Activated T-cell treated with anti-CD3 and anti-CD28 coated beads, Interleukin-2, amount 50 U/mL, for 72 hours (primary cell): ENCODE measurements around the gene ADGRB2. TPM values are rescaled to one million over a fixed set of nuclear protein-coding genes. Genes with fewer than 3 reads are reported as not detected.

Source experiments
- ATAC-seq, 2 donors: fragments of 150-1000 bp; cut with Tn5 transposase; replicated peaks in 1 of 2; 2 replicates each; pipeline ENCODE4 v1.10.0; 2021; ENCODE audit warnings: moderate library complexity in 2 of 2, mild to moderate bottlenecking in 1 of 2
- DNase-seq, 2 donors: peaks; one replicate each; pipeline ENCODE4 v3.0.0; 2021 to 2022; ENCODE audit warnings: mixed read lengths in 1 of 2
- H3K27ac Mint-ChIP-seq: one replicate; pipeline ENCODE4 v1.8.0; 2022; ENCODE audit warnings: mild to moderate bottlenecking, moderate library complexity, mixed read lengths
- H3K27me3 Mint-ChIP-seq: one replicate; pipeline ENCODE4 v1.8.0; 2022; ENCODE audit warnings: low read depth, mixed read lengths
- H3K36me3 Mint-ChIP-seq, 2 donors: one replicate each; pipeline ENCODE4 v1.8.0; 2022; ENCODE audit warnings: mixed read lengths in 2 of 2, mild to moderate bottlenecking in 1 of 2; ENCODE audit not compliant: insufficient read depth in 2 of 2
- H3K4me1 Mint-ChIP-seq: one replicate; pipeline ENCODE4 v1.8.0; 2022; ENCODE audit warnings: low read depth, mixed read lengths
- H3K4me3 Mint-ChIP-seq, 2 donors: one replicate each; pipeline ENCODE4 v1.8.0; 2022; ENCODE audit warnings: mild to moderate bottlenecking in 2 of 2, mixed read lengths in 2 of 2, moderate library complexity in 2 of 2
- H3K9me3 Mint-ChIP-seq, 2 donors: one replicate each; pipeline ENCODE4 v1.8.0; 2022; ENCODE audit warnings: mixed read lengths in 2 of 2
- total RNA-seq, 2 donors: library from RNA; stranded (reverse); gene quantifications; one replicate each; pipeline ENCODE4 v1.2.3, GENCODE V29; 2022

The ADGRB2 gene
- total RNA-seq, 2 donors from 2014 or later = 1.0 to 2.3 TPM

DNA sequence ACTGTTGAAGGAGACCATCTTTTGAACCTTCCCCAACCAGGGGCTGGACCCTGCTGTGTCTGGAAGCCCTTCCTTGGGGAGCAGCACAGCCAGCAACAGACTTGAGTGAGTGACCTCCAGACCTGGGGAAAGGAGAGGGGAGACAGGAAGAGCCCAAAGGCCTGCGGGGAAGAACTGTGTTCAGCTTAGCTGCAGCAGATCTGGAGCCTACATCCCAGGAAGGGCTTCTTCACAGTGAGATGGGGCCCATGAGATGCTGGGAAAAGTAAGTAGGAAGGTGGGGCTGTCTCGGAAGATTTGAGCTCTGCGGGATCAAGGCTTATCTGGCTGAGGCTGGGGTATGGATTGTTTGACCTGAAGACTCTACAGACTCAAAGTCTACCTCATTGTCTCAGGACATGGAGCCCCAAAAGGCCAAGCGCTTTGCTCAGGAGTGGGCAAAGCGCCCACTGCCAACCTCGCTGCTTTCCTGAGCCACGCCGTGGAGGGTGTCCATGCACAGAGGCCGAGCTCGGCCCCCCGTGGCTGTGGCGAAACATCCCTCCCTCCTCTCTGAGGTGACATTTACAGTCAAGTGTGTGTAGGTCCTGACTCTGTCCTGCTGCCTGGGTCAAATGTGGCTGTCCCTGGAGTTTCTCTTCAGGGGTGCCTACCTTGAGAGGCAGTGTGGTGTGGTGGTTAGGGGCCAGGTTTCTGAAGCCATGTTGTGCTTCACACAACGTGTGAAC, 27.2 kb upstream of the ADGRB2 start:
- Mint-ChIP-seq H3K9me3 (no peaks in the 10 kb centered on the region), H3K4me1 (peaks cover 9% of the 10 kb centered on the region), H3K4me3 (no peak overlapping the region), H3K27ac (no peak overlapping the region), H3K27me3 (no peaks in the 10 kb centered on the region), H3K36me3 (no peaks in the 10 kb centered on the region)
- ATAC-seq = no peak
- DNase-seq = no peak

- no peaks in the 10 kb centered on the region for H3K36me3 Mint-ChIP-seq
- no peaks in the 10 kb centered on the region for H3K9me3 Mint-ChIP-seq
- DNase-seq (no peak), ATAC-seq (no peak)
- no peak overlapping the region for H3K27ac Mint-ChIP-seq
- H3K4me3 Mint-ChIP-seq = no peak overlapping the region
- H3K27me3 Mint-ChIP-seq = no peaks in the 10 kb centered on the region
- peaks cover 9% of the 10 kb centered on the region for H3K4me1 Mint-ChIP-seq
Observed at GRCh38 chr1:31790641-31791091, 26.5 kb upstream of the ADGRB2 start.

DNA sequence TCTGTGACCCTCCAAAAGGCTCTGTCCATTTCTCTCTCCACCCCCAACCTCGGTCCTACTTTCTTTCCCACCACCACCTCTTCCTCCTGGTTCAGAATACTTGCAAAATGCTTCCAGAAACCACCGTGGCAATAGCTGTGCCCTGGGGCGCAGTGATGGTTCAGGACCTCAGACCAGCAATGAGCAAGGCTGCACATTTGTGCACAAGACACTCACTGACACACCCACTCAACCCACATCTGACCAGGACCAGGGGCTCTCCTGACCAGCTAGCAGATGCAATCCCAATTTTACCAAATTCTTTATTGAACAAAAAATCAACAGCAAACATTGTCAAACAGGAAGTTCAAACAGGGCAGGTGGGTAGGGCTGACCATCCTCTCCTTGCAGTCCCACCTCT, 26.0 kb upstream of the ADGRB2 start:
- H3K36me3 Mint-ChIP-seq = no peaks in the 10 kb centered on the region
- peaks cover 9% of the 10 kb centered on the region for H3K4me1 Mint-ChIP-seq
- no peaks in the 10 kb centered on the region for H3K9me3 Mint-ChIP-seq
- H3K27ac Mint-ChIP-seq = no peak overlapping the region
- peak overlapping the region; percentile 14 to 28 for H3K4me3 Mint-ChIP-seq
- ATAC-seq (no peak), DNase-seq (no peak)
- H3K27me3 Mint-ChIP-seq = no peaks in the 10 kb centered on the region

DNA sequence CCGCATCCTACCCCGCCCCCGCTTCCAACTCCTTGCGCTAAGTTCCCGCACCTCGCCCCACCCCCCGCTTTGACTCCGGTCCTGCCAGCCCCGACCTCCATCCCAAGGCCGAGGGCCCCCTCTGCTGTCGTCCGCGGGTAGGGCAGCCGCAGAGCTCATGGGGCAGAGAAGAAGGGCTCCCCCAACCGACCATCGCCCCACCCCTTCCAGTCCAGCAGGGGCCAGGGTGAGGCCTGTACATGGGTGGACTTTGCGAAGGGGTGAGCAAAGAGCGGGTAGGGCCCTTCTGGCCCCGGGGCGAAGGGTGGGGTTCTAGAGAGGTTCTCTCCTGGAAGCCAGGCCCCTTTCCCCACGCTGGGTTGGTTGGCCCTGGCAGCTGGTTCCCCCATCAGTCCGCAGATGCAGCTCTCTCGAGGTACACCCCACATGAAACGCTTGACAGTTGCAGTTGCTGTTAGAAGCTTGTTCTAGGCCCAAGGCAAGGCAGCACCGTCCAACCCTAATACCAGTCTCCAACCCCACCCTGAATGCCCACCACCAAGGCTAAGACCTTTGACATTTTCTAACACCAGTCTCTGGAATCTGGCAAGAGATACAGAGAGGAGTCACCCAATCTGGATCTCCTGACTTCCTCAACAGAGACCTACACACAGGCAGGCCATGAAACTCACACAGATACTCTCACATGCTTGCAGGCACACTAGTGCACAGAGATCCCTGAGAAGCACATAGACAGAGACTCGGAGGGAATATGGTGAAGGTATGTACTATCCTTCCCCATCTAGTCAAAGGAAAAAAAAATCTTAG, 25.3 kb upstream of the ADGRB2 start:
- Mint-ChIP-seq H3K4me3 (peak overlapping the region; percentile 89 to 92), H3K36me3 (no peaks in the 10 kb centered on the region), H3K9me3 (no peaks in the 10 kb centered on the region), H3K27ac (no peak overlapping the region), H3K27me3 (no peaks in the 10 kb centered on the region), H3K4me1 (peaks cover 9% of the 10 kb centered on the region)
- peak; percentile 82 to 86 for ATAC-seq
- peak; percentile 98 to 99 for DNase-seq

GRCh38 chr1:31788825-31789256, 24.7 kb upstream of the ADGRB2 start:
- no peak overlapping the region for H3K27ac Mint-ChIP-seq
- peaks cover 9% of the 10 kb centered on the region for H3K4me1 Mint-ChIP-seq

GRCh38 chr1:31788138-31788824, 24.1 kb upstream of the ADGRB2 start:
- H3K27me3 Mint-ChIP-seq = no peaks in the 10 kb centered on the region
- H3K4me3 Mint-ChIP-seq = peak overlapping the region; percentile 89 to 92
- no peaks in the 10 kb centered on the region for H3K9me3 Mint-ChIP-seq
- no peaks in the 10 kb centered on the region for H3K36me3 Mint-ChIP-seq
- peak overlapping the region; percentile 77 for H3K27ac Mint-ChIP-seq
- DNase-seq = peak; percentile 93 to 95
- peak; percentile 84 to 85 for ATAC-seq
- H3K4me1 Mint-ChIP-seq = peaks cover 9% of the 10 kb centered on the region

More at GRCh38 chr1:31788825-31789256, 24.7 kb upstream of the ADGRB2 start:
- peak; percentile 52 to 58 for ATAC-seq
- H3K27me3 Mint-ChIP-seq = no peaks in the 10 kb centered on the region
- H3K36me3 Mint-ChIP-seq = no peaks in the 10 kb centered on the region
- no peak for DNase-seq
- no peaks in the 10 kb centered on the region for H3K9me3 Mint-ChIP-seq
- peak overlapping the region; percentile 89 to 92 for H3K4me3 Mint-ChIP-seq

- ATAC-seq (no peak), DNase-seq (no peak)
- Mint-ChIP-seq H3K27ac (peak overlapping the region; percentile 77), H3K9me3 (no peaks in the 10 kb centered on the region), H3K4me3 (peak overlapping the region; percentile 89 to 92), H3K27me3 (no peaks in the 10 kb centered on the region), H3K4me1 (peaks cover 9% of the 10 kb centered on the region), H3K36me3 (no peaks in the 10 kb centered on the region)
Observed at GRCh38 chr1:31787786-31788137, 23.6 kb upstream of the ADGRB2 start.

DNA sequence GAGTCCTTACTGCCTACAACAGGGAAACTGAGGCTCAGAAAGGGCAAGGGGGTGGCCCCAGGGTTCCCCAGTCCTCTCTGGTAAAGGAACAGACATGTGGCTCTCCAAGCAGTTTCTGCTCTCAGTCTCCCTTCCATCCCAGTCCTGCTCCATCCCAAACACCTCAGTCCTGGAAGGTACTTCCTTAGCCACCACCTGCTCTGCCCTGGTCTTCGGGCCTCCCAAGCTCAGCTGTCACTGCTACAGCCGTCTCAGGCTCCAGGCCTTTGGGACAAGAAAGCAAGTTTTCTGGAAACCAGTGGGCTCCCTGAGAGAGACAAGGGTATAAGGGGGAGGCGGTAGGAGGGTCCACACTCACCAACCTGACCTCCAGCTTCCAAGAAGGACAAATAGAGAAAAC, 23.1 kb upstream of the ADGRB2 start:
- Mint-ChIP-seq H3K27me3 (no peaks in the 10 kb centered on the region), H3K27ac (no peak overlapping the region), H3K4me1 (peaks cover 9% of the 10 kb centered on the region), H3K36me3 (no peaks in the 10 kb centered on the region), H3K9me3 (no peaks in the 10 kb centered on the region), H3K4me3 (peak overlapping the region; percentile 89 to 92)
- DNase-seq (no peak), ATAC-seq (no peak)

DNA sequence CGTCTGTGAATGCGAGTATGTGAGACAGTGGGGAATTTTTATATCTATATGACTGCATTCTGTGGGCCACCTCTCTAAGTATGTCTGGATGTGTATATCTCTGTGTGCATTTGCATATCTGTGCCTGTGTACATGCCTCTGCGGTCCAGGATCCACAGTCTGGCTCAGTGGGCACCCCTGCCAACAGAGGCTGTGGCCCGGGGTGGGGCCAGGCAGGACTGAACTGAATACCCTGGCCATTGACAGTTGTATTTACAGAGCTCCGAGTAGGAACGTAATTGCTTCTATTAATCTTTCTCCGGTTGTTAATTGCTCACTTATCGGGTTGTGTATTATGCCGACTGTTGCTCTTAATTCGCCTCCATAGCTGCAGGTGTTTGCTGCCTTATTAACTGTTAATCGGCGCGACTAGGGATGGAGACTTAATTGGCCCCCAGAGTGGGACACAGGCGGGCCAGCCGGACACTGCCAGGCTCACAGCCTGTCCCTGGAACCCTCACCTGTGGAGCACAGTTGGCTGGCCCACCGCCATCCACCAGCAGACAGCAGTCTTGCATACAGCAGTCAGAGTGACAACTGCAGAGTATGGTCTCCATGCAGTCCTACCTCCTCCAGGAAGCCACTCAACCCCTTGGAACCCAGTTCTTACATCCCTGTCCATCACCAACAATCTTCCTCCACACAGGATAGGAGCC, 22.4 kb upstream of the ADGRB2 start:
- H3K27ac Mint-ChIP-seq = no peak overlapping the region
- H3K36me3 Mint-ChIP-seq = no peaks in the 10 kb centered on the region
- DNase-seq = no peak

GRCh38 chr1:31785947-31786290, 21.8 kb upstream of the ADGRB2 start:
- Mint-ChIP-seq H3K36me3 (no peaks in the 10 kb centered on the region), H3K4me1 (peaks cover 9% of the 10 kb centered on the region), H3K9me3 (no peaks in the 10 kb centered on the region), H3K27ac (no peak overlapping the region), H3K27me3 (no peaks in the 10 kb centered on the region), H3K4me3 (no peak overlapping the region)
- DNase-seq = no peak
- ATAC-seq = no peak

More for the DNA sequence above, 22.4 kb upstream of the ADGRB2 start:
- Mint-ChIP-seq H3K27me3 (no peaks in the 10 kb centered on the region), H3K9me3 (no peaks in the 10 kb centered on the region), H3K4me3 (no peak overlapping the region), H3K4me1 (peaks cover 9% of the 10 kb centered on the region)
- ATAC-seq = no peak

DNA sequence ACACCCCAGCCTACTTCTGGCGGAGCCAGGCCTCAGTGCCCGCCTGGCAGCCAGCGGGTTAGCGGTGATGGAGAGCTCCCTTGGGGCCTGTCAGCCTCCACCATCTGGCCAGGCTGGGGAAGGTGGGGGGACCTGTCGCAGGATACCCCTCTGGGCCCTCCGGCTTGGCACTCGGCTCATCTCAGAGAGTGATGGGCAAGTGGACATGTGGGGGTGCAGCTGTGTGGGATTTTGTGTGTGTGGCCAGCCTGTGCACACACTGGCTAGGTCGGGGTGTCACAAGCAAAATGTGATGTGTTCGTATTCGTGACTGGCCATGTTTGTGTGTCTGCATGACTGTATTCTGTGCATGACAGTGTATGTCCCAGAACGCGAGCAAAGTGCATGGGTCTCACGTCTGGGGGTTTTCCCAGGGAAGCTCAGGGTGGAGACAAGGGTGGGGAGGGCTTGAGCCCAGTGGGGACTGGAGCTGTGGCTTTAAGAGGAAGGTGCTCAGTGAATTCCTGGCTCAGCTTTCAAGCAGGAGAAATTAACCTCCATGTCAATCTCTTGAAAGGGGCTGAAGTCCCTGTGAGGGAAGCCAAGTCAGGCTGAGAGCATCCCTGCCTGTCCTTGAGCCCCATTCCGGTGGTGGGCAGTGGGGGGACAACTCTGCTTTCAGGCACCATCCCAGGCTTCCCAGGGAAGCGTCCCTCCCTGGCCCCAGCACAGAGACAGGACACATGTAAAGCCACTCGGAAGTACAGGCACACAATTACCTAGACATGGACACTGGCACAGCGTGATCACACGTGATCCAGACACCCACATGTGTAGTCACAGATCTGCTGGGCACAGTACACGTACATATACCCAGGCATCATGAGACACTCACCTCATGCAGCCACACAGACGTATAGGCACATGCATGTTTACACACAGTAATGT, 21.1 kb upstream of the ADGRB2 start:
- DNase-seq = no peak
- Mint-ChIP-seq H3K4me1 (peaks cover 9% of the 10 kb centered on the region), H3K4me3 (no peak overlapping the region), H3K27me3 (no peaks in the 10 kb centered on the region), H3K27ac (no peak overlapping the region), H3K36me3 (no peaks in the 10 kb centered on the region), H3K9me3 (no peaks in the 10 kb centered on the region)
- no peak for ATAC-seq
